ENCODE results near the gene IFI27. TPM values are rescaled to one million over a fixed set of nuclear protein-coding genes. Genes with fewer than 3 reads are reported as not detected.

IFI27 gene
- total RNA-seq, 1 experiment from 2014 or later, result 4.3 TPM

DNA sequence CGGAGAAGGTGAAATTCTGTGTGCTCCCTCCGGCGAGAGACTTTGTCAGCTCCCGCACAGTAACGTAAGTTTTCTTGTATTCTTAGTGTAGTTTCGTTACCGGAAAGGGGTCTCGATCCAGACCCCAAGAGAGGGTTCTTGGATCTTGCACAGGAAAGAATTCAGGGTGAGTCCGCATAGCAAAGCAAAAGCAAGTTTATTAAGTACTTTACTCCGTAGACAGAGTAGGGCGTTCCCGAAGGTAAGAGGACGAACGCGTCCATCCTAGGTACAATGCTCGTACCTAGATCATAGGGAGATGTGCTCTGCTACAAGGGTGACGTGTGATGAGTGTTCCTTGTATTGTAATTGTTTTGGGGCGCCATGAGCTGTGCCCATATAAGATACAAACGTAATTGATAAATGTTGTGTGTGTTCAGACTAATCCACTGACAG is 29.1 kb upstream of the IFI27 start:
- H3K9me2 ChIP-seq (replicated peaks; ENCODE audit: low read length), result no peaks in the 10 kb centered on the region
- peaks cover 30% of the 10 kb centered on the region for H3K36me3 ChIP-seq (ENCODE audit: low read depth, low read length)
- intact Hi-C loops (cut with micrococcal nuclease), result loop anchor here (2.0 kb wide), 2 partner anchors 53 to 55 kb away; no protein-coding TSS in a partner anchor
- ATAC-seq (peak; percentile 52), DNase-seq (peak; percentile 17)
- peak overlapping the region; percentile 96 for H3K9ac ChIP-seq (ENCODE audit: low read length)
- BruUV-seq (replicated peaks), result TSS peak; percentile 77
- H3K4me2 ChIP-seq (ENCODE audit: low read length), result peak overlapping the region; percentile 87
- CTCF ChIA-PET, result interaction anchor here (1.0 to 2.1 kb wide), 3 partner anchors 30 to 53 kb away, joined by 9 to 12 read pairs (median 11); no protein-coding TSS in a partner anchor
- H2AFZ ChIP-seq (ENCODE audit: low read length), result peak overlapping the region; percentile 94
- peaks cover 33% of the 10 kb centered on the region for H4K20me1 ChIP-seq (ENCODE audit: low read length)
- H3K9me3 ChIP-seq (ENCODE audit: low read length), result no peaks in the 10 kb centered on the region
- peaks cover 37% of the 10 kb centered on the region for H3K4me1 ChIP-seq (ENCODE audit: insufficient read depth, low read length)
- no peak for TF ChIP-seq EZH2 (IDR thresholded peaks at IDR 0.05; ENCODE audit: low read length, unreplicated experiment)
- no peak for TF ChIP-seq EZH2phosphoT487 (IDR thresholded peaks at IDR 0.05; ENCODE audit: borderline replicate concordance, low read length)
- TF ChIP-seq, protein P1, sequence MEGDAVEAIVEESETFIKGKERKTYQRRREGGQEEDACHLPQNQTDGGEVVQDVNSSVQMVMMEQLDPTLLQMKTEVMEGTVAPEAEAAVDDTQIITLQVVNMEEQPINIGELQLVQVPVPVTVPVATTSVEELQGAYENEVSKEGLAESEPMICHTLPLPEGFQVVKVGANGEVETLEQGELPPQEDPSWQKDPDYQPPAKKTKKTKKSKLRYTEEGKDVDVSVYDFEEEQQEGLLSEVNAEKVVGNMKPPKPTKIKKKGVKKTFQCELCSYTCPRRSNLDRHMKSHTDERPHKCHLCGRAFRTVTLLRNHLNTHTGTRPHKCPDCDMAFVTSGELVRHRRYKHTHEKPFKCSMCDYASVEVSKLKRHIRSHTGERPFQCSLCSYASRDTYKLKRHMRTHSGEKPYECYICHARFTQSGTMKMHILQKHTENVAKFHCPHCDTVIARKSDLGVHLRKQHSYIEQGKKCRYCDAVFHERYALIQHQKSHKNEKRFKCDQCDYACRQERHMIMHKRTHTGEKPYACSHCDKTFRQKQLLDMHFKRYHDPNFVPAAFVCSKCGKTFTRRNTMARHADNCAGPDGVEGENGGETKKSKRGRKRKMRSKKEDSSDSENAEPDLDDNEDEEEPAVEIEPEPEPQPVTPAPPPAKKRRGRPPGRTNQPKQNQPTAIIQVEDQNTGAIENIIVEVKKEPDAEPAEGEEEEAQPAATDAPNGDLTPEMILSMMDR (conservative IDR thresholded peaks at IDR 0.05; ENCODE audit: low read depth, low read length), result no peak
- no peaks in the 10 kb centered on the region for H3K27me3 ChIP-seq (ENCODE audit: low read length)
- no peak overlapping the region for H3K27ac ChIP-seq (ENCODE audit: low read length)
- POLR2A ChIA-PET (ENCODE audit: unreplicated experiment), result interaction anchor here (0.5 to 1.1 kb wide), 5 partner anchors 33 to 1322 kb away, joined by 3 to 7 read pairs (median 3); no protein-coding TSS in a partner anchor
- peaks cover 60% of the 10 kb centered on the region for H3K79me2 ChIP-seq (ENCODE audit: low read length)
- peak overlapping the region; percentile 92 for H3K4me3 ChIP-seq (ENCODE audit: low read length)
- no peaks in the 10 kb centered on the region for H3F3A ChIP-seq (ENCODE audit: low read length, unreplicated experiment)

DNA sequence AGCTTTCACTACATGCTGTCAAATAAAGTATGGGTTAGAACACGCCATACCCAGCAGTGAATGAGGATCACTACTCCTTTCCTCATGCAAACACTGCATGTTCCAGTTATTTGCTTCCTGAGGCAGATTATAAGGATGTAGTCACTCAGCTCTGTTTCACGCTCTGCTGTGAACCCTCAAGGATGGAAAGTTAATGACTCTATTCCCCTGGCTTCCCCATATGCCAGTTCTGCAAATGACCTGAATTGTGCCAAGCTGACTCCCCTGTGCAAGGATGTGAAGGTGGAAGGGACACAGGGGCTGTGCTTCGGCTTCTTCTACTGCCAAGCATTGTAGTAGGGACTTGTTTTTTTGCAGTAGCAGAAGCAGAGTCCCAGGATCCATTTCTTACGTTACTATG is 22.6 kb upstream of the IFI27 start:
- BruUV-seq (replicated peaks), result no TSS peak
- H3K36me3 ChIP-seq (ENCODE audit: low read depth, low read length), result no peaks in the 10 kb centered on the region
- ChIA-PET CTCF (interaction anchor here (0.6 kb wide), 1 partner anchor 48 kb away, joined by 7 read pairs; no protein-coding TSS in a partner anchor), POLR2A (ENCODE audit: unreplicated experiment) (no interaction called here)
- no peaks in the 10 kb centered on the region for H3K9me3 ChIP-seq (ENCODE audit: low read length)
- H3K4me1 ChIP-seq (ENCODE audit: insufficient read depth, low read length), result peaks cover 14% of the 10 kb centered on the region
- no peaks in the 10 kb centered on the region for H3F3A ChIP-seq (ENCODE audit: low read length, unreplicated experiment)
- ATAC-seq, result no peak
- H3K79me2 ChIP-seq (ENCODE audit: low read length), result no peaks in the 10 kb centered on the region
- H3K27me3 ChIP-seq (ENCODE audit: low read length), result no peaks in the 10 kb centered on the region
- no peaks in the 10 kb centered on the region for H4K20me1 ChIP-seq (ENCODE audit: low read length)
- intact Hi-C loops (cut with micrococcal nuclease), result no loop called here
- H3K27ac ChIP-seq (ENCODE audit: low read length), result no peak overlapping the region
- no peak overlapping the region for H3K4me2 ChIP-seq (ENCODE audit: low read length)
- H3K9ac ChIP-seq (ENCODE audit: low read length), result no peak overlapping the region
- no peaks in the 10 kb centered on the region for H3K9me2 ChIP-seq (replicated peaks; ENCODE audit: low read length)
- DNase-seq, result no peak
- no peak overlapping the region for H2AFZ ChIP-seq (ENCODE audit: low read length)
- TF ChIP-seq EZH2phosphoT487 (IDR thresholded peaks at IDR 0.05; ENCODE audit: borderline replicate concordance, low read length), result no peak
- TF ChIP-seq, protein P1 (conservative IDR thresholded peaks at IDR 0.05; ENCODE audit: low read depth, low read length), result no peak
- H3K4me3 ChIP-seq (ENCODE audit: low read length), result no peak overlapping the region

DNA sequence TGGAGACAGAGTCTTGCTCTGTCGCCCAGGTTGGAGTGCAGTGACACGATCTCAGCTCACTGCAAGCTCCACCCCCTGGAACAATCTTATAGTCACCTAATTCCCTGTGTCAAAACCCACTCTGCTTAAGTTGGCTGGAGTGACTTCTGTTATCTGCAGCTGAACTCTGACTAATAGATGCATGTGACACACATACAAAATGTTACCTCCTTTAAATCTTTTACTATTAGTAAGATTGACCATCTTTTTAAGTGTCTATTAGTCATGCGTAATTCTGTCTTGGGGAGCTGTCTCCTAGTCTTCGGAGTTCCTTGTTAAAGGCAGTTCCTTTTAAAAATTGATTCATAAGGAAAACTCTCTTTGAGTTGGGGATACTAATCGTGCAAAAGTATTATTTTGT is 22.0 kb upstream of the IFI27 start:
- Histone ChIP-seq H3K4me3 (ENCODE audit: low read length) (no peak overlapping the region), H3K27me3 (ENCODE audit: low read length) (no peaks in the 10 kb centered on the region), H3K4me1 (ENCODE audit: insufficient read depth, low read length) (peaks cover 14% of the 10 kb centered on the region), H4K20me1 (ENCODE audit: low read length) (no peaks in the 10 kb centered on the region), H3K4me2 (ENCODE audit: low read length) (no peak overlapping the region), H3K9ac (ENCODE audit: low read length) (no peak overlapping the region), H3K79me2 (ENCODE audit: low read length) (no peaks in the 10 kb centered on the region), H2AFZ (ENCODE audit: low read length) (no peak overlapping the region), H3K36me3 (ENCODE audit: low read depth, low read length) (no peaks in the 10 kb centered on the region), H3F3A (ENCODE audit: low read length, unreplicated experiment) (no peaks in the 10 kb centered on the region), H3K27ac (ENCODE audit: low read length) (no peak overlapping the region), H3K9me2 (replicated peaks; ENCODE audit: low read length) (no peaks in the 10 kb centered on the region), H3K9me3 (ENCODE audit: low read length) (no peaks in the 10 kb centered on the region)
- CTCF ChIA-PET, result interaction anchor here (0.6 kb wide), 2 partner anchors 48 to 52 kb away, joined by 4 to 7 read pairs; no protein-coding TSS in a partner anchor
- BruUV-seq (replicated peaks), result no TSS peak
- POLR2A ChIA-PET (ENCODE audit: unreplicated experiment), result no interaction called here
- peak; percentile 40 for ATAC-seq
- peak; percentile 27 for DNase-seq
- TF ChIP-seq EZH2phosphoT487 (IDR thresholded peaks at IDR 0.05; ENCODE audit: borderline replicate concordance, low read length), result no peak
- TF ChIP-seq, protein P1 (conservative IDR thresholded peaks at IDR 0.05; ENCODE audit: low read depth, low read length), result no peak
- no peak for TF ChIP-seq EZH2 (IDR thresholded peaks at IDR 0.05; ENCODE audit: low read length, unreplicated experiment)
- intact Hi-C loops (cut with micrococcal nuclease), result no loop called here

All from PC-3 (cell line).